Body of pancreas (tissue), 4 donors: Measurements from ENCODE around the gene SNX3. TPM values are rescaled to one million over a fixed set of nuclear protein-coding genes. Genes with fewer than 3 reads are reported as not detected.
A peak's percentile ranks its signal among the peaks of the same experiment; 100 is the strongest.

Experiments
- ATAC-seq: fragments of 150-250 bp; one replicate; pipeline ENCODE4 v1.9.1; 2016
- DNase-seq, 4 donors: peaks; one replicate each; pipeline ENCODE4 v3.0.0-alpha.2; 2019
- H3K27ac ChIP-seq, 4 donors: fragments of 200-600 bp; sonication (generic); 1 replicate in 3 of 4; 2 replicates in 1 of 4; pipeline versions ENCODE4 v1.5.1 to v1.6.1; 2016 to 2019; ENCODE audit warnings: mild to moderate bottlenecking in 1 of 4, mixed read lengths in 1 of 4, moderate library complexity in 1 of 4
- H3K27me3 ChIP-seq, 2 donors: fragments of 200-600 bp; sonication (generic); one replicate each; pipeline ENCODE4 v1.6.0; 2016; ENCODE audit warnings: mild to moderate bottlenecking in 1 of 2
- H3K36me3 ChIP-seq, 2 donors: fragments of 200-600 bp; sonication (generic); replicated peaks in 1 of 2; 2 replicates each; pipeline ENCODE4 v1.5.1; 2016; ENCODE audit warnings: low read depth in 2 of 2; ENCODE audit not compliant: insufficient read depth in 1 of 2
- H3K4me1 ChIP-seq: fragments of 200-600 bp; sonication (generic); one replicate; pipeline ENCODE4 v1.6.0; 2016
- H3K4me3 ChIP-seq, 2 donors: fragments of 200-600 bp; sonication (generic); 1 replicate in 1 of 2; 2 replicates in 1 of 2; pipeline ENCODE4 v1.5.1; 2016 to 2019
- H3K9me3 ChIP-seq, 3 donors: fragments of 200-600 bp; sonication (generic); 1 replicate in 2 of 3; 2 replicates in 1 of 3; pipeline ENCODE4 v1.5.1; 2016
- CTCF ChIP-seq, 7 experiments: fragments of 450-650 bp in 4 of 7; fragments of 200-600 bp in 3 of 7; sonication (generic) in 3 of 7; IDR thresholded peaks; one replicate each; pipeline ENCODE4 v1.5.1; 2016 to 2019; ENCODE audit warnings: antibody characterized with exemption in 7 of 7
- POLR2A ChIP-seq, 3 donors: fragments of 450-650 bp; IDR thresholded peaks; one replicate each; pipeline ENCODE4 v1.6.1; 2016; ENCODE audit warnings: antibody characterized with exemption in 3 of 3, mild to moderate bottlenecking in 2 of 3
- WGBS, 2 donors: methylation state at CpG; one replicate each; pipeline ENCODE4 v1.1.5; 2017; 5-methylcytosine and 5-hydroxymethylcytosine counted together
- intact Hi-C: fragments of 100-400 bp; cut with DNase I; formaldehyde crosslinking; loops from one replicate; pipeline ENCODE4 v1.15.1; 2023
- total RNA-seq, 2 donors: library from RNA; depleted of rRNA; stranded (reverse); fragments of >200 nt; gene quantifications; one replicate each; pipeline ENCODE4 v1.1.0, GENCODE V29; 2016

SNX3 gene
- total RNA-seq, 2 donors from 2014 or later: 61.6 to 77.0 TPM

- Histone ChIP-seq H3K9me3 (no peaks in the 10 kb centered on the region), H3K27me3 (peaks cover 0 to 78% of the 10 kb centered on the region in 2 donors), H3K4me3 (no peak overlapping the region), H3K36me3 (no peaks in the 10 kb centered on the region), H3K27ac (no peak overlapping the region), H3K4me1 (peaks cover 43% of the 10 kb centered on the region)
- DNase-seq: no peak
- no peak for ATAC-seq
- intact Hi-C loops: no loop called here
- 25 to 32% methylated on average over 15 to 38 of the region's 58 CpGs for WGBS, 2 donors
- TF ChIP-seq POLR2A (IDR thresholded peaks at IDR 0.05) (no peak), CTCF (IDR thresholded peaks at IDR 0.05) (no peak)
These were observed 94.0 kb downstream of the SNX3 start for GRCh38 chr6:108166664-108167448.

- no peak for TF ChIP-seq POLR2A (IDR thresholded peaks at IDR 0.05)
- peak in 1 of 7 experiments; percentile 14 for TF ChIP-seq CTCF (IDR thresholded peaks at IDR 0.05)
- H3K4me1 ChIP-seq: peaks cover 43% of the 10 kb centered on the region
These were observed 94.9 kb downstream of the SNX3 start, which contains the start of gene NR2E1 for GRCh38 chr6:108165714-108166663. TSS of gene NR2E1 (plus strand) at chr6:108166022. CDS start at chr6:108166766, 744 bp downstream.

GRCh38 chr6:108164815-108165706 is 95.8 kb downstream of the SNX3 start:
- H3K36me3 ChIP-seq: no peaks in the 10 kb centered on the region
- WGBS, 2 donors: 3 to 7% methylated on average over 31 to 67 of the region's 69 CpGs
- ATAC-seq (no peak), DNase-seq (no peak)
- H3K27ac ChIP-seq: no peak overlapping the region
- TF ChIP-seq POLR2A (IDR thresholded peaks at IDR 0.05): no peak
- TF ChIP-seq CTCF (IDR thresholded peaks at IDR 0.05): no peak
- intact Hi-C loops: no loop called here
- H3K4me1 ChIP-seq: peaks cover 43% of the 10 kb centered on the region
- no peak overlapping the region for H3K4me3 ChIP-seq
- H3K27me3 ChIP-seq: peaks cover 0 to 73% of the 10 kb centered on the region in 2 donors
- no peaks in the 10 kb centered on the region for H3K9me3 ChIP-seq

More at GRCh38 chr6:108165714-108166663, 94.9 kb downstream of the SNX3 start, which contains the start of gene NR2E1:
- 2 to 3% methylated on average over 39 to 50 of the region's 54 CpGs for WGBS, 2 donors
- Histone ChIP-seq H3K9me3 (no peaks in the 10 kb centered on the region), H3K36me3 (no peaks in the 10 kb centered on the region), H3K27me3 (peaks cover 0 to 78% of the 10 kb centered on the region in 2 donors), H3K27ac (no peak within 1 kb of the TSS), H3K4me3 (no peak within 1 kb of the TSS)
- intact Hi-C loops: no loop called here
- no peak for ATAC-seq
- no peak for DNase-seq

- ATAC-seq (no peak), DNase-seq (no peak)
- 0 to 2% methylated on average over 17 of the region's 17 CpGs for WGBS, 2 donors
- intact Hi-C loops: no loop called here
- Histone ChIP-seq H3K27ac (no peak overlapping the region), H3K4me1 (peaks cover 43% of the 10 kb centered on the region), H3K36me3 (no peaks in the 10 kb centered on the region), H3K9me3 (no peaks in the 10 kb centered on the region), H3K27me3 (peaks cover 0 to 67% of the 10 kb centered on the region in 2 donors), H3K4me3 (no peak overlapping the region)
- TF ChIP-seq POLR2A (IDR thresholded peaks at IDR 0.05) (no peak), CTCF (IDR thresholded peaks at IDR 0.05) (no peak)
These were observed 96.4 kb downstream of the SNX3 start for GRCh38 chr6:108164543-108164814.
